Measurements from ENCODE around the gene BCL3. TPM values are rescaled to one million over a fixed set of nuclear protein-coding genes. Genes with fewer than 3 reads are reported as not detected.

BCL3 gene
- total and polyA plus RNA-seq, 2 of the 13 experiments (the other 11 are each of a cell fraction or from before 2014, with no cell fraction given), result 2.3 to 4.0 TPM

DNA sequence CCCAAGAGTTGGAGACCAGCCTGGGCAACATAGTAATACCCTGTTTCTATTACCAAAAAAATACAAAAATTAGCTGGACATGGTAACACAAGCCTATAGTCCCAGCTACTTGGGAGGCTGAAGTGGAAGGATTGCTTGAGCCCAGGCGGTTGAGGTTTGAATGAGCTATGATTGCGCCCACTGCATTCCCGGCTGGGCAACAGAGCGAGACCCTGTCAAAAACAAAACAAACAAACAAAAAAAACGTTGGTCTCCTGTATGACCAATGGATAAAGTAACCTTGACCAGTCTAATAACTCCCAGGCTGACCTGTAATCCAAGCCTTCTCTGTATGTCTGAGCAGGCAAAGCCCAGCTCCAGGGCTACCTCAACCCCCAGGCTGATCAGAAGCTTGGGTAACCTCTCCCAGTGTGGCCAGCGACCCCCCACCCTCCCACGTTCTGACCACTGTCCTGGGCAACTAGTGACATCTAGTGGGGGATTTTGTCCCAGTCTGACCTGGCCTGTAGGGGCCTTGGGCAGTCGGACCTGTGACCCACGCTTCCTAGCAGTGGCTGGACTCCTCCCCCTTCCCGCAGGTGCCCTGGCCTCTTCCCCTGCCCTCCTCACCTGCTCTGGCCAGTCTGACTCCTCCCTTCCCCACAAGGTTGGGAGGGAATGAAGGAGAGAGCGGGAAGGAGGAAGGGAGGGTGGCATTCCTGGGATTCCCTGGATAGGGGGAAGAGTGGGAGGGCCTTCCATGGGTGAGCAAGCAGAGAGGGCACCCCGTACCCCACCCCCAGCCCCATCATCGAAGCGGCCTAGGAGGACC is 59.3 kb downstream of the BCL3 start (continued):
- TF ChIP-seq, protein P1, sequence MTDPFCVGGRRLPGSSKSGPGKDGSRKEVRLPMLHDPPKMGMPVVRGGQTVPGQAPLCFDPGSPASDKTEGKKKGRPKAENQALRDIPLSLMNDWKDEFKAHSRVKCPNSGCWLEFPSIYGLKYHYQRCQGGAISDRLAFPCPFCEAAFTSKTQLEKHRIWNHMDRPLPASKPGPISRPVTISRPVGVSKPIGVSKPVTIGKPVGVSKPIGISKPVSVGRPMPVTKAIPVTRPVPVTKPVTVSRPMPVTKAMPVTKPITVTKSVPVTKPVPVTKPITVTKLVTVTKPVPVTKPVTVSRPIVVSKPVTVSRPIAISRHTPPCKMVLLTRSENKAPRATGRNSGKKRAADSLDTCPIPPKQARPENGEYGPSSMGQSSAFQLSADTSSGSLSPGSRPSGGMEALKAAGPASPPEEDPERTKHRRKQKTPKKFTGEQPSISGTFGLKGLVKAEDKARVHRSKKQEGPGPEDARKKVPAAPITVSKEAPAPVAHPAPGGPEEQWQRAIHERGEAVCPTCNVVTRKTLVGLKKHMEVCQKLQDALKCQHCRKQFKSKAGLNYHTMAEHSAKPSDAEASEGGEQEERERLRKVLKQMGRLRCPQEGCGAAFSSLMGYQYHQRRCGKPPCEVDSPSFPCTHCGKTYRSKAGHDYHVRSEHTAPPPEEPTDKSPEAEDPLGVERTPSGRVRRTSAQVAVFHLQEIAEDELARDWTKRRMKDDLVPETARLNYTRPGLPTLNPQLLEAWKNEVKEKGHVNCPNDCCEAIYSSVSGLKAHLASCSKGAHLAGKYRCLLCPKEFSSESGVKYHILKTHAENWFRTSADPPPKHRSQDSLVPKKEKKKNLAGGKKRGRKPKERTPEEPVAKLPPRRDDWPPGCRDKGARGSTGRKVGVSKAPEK (CRISPR knock-in tag; IDR thresholded peaks at IDR 0.05; ENCODE audit: borderline replicate concordance), result no peak
- TF ChIP-seq GZF1 (CRISPR knock-in tag; IDR thresholded peaks at IDR 0.05), result peak; percentile 74; the same call in 1 of the 2 replicates
- TF ChIP-seq, protein P2, sequence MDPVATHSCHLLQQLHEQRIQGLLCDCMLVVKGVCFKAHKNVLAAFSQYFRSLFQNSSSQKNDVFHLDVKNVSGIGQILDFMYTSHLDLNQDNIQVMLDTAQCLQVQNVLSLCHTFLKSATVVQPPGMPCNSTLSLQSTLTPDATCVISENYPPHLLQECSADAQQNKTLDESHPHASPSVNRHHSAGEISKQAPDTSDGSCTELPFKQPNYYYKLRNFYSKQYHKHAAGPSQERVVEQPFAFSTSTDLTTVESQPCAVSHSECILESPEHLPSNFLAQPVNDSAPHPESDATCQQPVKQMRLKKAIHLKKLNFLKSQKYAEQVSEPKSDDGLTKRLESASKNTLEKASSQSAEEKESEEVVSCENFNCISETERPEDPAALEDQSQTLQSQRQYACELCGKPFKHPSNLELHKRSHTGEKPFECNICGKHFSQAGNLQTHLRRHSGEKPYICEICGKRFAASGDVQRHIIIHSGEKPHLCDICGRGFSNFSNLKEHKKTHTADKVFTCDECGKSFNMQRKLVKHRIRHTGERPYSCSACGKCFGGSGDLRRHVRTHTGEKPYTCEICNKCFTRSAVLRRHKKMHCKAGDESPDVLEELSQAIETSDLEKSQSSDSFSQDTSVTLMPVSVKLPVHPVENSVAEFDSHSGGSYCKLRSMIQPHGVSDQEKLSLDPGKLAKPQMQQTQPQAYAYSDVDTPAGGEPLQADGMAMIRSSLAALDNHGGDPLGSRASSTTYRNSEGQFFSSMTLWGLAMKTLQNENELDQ (CRISPR knock-in tag; IDR thresholded peaks at IDR 0.05; ENCODE audit: borderline replicate concordance), result no peak
- no peak for TF ChIP-seq SNRNP70 (IDR thresholded peaks at IDR 0.05; ENCODE audit: low read depth, low read length)
- TF ChIP-seq ZNF747 (CRISPR knock-in tag; IDR thresholded peaks at IDR 0.05; ENCODE audit: borderline replicate concordance), result no peak
- no peak for TF ChIP-seq ZNF672 (CRISPR knock-in tag; IDR thresholded peaks at IDR 0.05)
- no peak for TF ChIP-seq HIVEP1 (CRISPR knock-in tag; IDR thresholded peaks at IDR 0.05)
- peak; percentile 50; the same call in 1 of the 2 replicates for TF ChIP-seq CEBPG (CRISPR knock-in tag; IDR thresholded peaks at IDR 0.05)
- TF ChIP-seq ZNF234 (CRISPR knock-in tag; conservative IDR thresholded peaks at IDR 0.05), result no peak
- TF ChIP-seq HNRNPLL (IDR thresholded peaks at IDR 0.05; ENCODE audit: low read depth, low read length, poor library complexity, severe bottlenecking), result no peak
- TF ChIP-seq CENPX (CRISPR knock-in tag; IDR thresholded peaks at IDR 0.05), result no peak
- TF ChIP-seq THAP11 (CRISPR knock-in tag; IDR thresholded peaks at IDR 0.05), result peak; percentile 16; the same call in 1 of the 2 replicates
- no peak for TF ChIP-seq SMARCE1 (IDR thresholded peaks at IDR 0.05; ENCODE audit: borderline replicate concordance)
- peak; percentile 59; the same call in 1 of the 2 replicates for TF ChIP-seq BORCS8-MEF2B (CRISPR knock-in tag; IDR thresholded peaks at IDR 0.05)
- TF ChIP-seq, protein P3, sequence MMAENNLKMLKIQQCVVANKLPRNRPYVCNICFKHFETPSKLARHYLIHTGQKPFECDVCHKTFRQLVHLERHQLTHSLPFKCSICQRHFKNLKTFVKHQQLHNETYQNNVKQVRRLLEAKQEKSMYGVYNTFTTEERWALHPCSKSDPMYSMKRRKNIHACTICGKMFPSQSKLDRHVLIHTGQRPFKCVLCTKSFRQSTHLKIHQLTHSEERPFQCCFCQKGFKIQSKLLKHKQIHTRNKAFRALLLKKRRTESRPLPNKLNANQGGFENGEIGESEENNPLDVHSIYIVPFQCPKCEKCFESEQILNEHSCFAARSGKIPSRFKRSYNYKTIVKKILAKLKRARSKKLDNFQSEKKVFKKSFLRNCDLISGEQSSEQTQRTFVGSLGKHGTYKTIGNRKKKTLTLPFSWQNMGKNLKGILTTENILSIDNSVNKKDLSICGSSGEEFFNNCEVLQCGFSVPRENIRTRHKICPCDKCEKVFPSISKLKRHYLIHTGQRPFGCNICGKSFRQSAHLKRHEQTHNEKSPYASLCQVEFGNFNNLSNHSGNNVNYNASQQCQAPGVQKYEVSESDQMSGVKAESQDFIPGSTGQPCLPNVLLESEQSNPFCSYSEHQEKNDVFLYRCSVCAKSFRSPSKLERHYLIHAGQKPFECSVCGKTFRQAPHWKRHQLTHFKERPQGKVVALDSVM (CRISPR knock-in tag; IDR thresholded peaks at IDR 0.05), result no peak; the same call in 1 of the 2 replicates
- TF ChIP-seq CENPT (CRISPR knock-in tag; IDR thresholded peaks at IDR 0.05; ENCODE audit: low read depth), result no peak
- TF ChIP-seq ESRRA (CRISPR knock-in tag; IDR thresholded peaks at IDR 0.05; ENCODE audit: low read depth), result no peak
- no peak for TF ChIP-seq SPEN (CRISPR knock-in tag; IDR thresholded peaks at IDR 0.05; ENCODE audit: low read depth)
- peak; percentile 56 for TF ChIP-seq RARA (CRISPR knock-in tag; IDR thresholded peaks at IDR 0.05)
